GM19043 (cell line): ENCODE results near the gene TTLL7.

ENCODE experiments used
- ATAC-seq: cut with Tn5 transposase; IDR thresholded peaks from one replicate; pipeline ENCODE4 v1.9.1; 2021; ENCODE audit warnings: low read depth; ENCODE audit not compliant: unreplicated experiment

The TTLL7 gene

GRCh38 chr1:83887483-83887882, 111.4 kb downstream of the TTLL7 start:
- no peak for ATAC-seq

- no peak for ATAC-seq
Measured at GRCh38 chr1:83883979-83884378, 115.0 kb downstream of the TTLL7 start.

- ATAC-seq = no peak
Measured at GRCh38 chr1:83882906-83883305, 116.0 kb downstream of the TTLL7 start.

GRCh38 chr1:83872515-83872914, 126.4 kb downstream of the TTLL7 start:
- ATAC-seq = no peak

GRCh38 chr1:83864991-83865390, 133.9 kb downstream of the TTLL7 start:
- ATAC-seq = no peak

GRCh38 chr1:83860490-83861221, 138.3 kb downstream of the TTLL7 start:
- ATAC-seq = peak; percentile 94

GRCh38 chr1:83857716-83858115, 141.2 kb downstream of the TTLL7 start:
- no peak for ATAC-seq

GRCh38 chr1:83857103-83857502, 141.8 kb downstream of the TTLL7 start:
- no peak for ATAC-seq

- no peak for ATAC-seq
Measured at GRCh38 chr1:83856381-83856780, 142.6 kb downstream of the TTLL7 start.

GRCh38 chr1:83854456-83854855, 144.5 kb downstream of the TTLL7 start:
- ATAC-seq = no peak

GRCh38 chr1:83850834-83851233, 148.1 kb downstream of the TTLL7 start:
- ATAC-seq = no peak

GRCh38 chr1:83849191-83850061, 149.5 kb downstream of the TTLL7 start:
- no peak for ATAC-seq

GRCh38 chr1:83846138-83846537, 152.8 kb downstream of the TTLL7 start:
- no peak for ATAC-seq

- ATAC-seq = no peak
Measured at GRCh38 chr1:83845437-83846071, 153.4 kb downstream of the TTLL7 start.

- no peak for ATAC-seq
Measured at GRCh38 chr1:83844546-83844945, 154.4 kb downstream of the TTLL7 start.

- ATAC-seq = no peak
Measured at GRCh38 chr1:83839566-83840173, 159.3 kb downstream of the TTLL7 start.

GRCh38 chr1:83838573-83838972, 160.4 kb downstream of the TTLL7 start:
- no peak for ATAC-seq

GRCh38 chr1:83836543-83836942, 162.4 kb downstream of the TTLL7 start:
- no peak for ATAC-seq

GRCh38 chr1:83834621-83835264, 164.2 kb downstream of the TTLL7 start:
- ATAC-seq = no peak

GRCh38 chr1:83832194-83832593, 166.7 kb downstream of the TTLL7 start:
- no peak for ATAC-seq
